ENCODE measurements around the gene IFNL1.

DNA sequence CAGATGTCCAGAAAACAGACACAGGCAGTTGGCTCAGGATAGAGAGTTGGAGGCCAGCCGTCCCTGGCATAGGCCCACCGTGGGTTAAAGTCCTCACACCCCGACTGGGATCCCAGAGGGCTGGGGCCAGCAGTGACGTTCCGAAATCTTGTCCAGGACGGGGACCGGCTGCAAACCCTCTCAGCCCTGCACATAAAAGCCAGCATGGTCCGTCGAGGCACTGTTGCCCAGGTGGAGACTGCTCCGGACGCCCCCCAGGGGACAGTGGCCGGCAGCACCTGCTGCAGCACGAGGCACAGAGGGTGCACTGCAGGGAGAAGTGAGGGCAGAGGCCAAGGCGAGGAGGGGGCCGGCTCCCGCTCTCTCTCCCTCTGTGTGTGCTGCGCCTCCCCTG lies 32.3 kb upstream of the IFNL1 start:
- TF ChIP-seq CTCF (IDR thresholded peaks at IDR 0.05; ENCODE audit: low read depth, low read length, poor library complexity, severe bottlenecking) (no peak), EZH2phosphoT487 (IDR thresholded peaks at IDR 0.05; ENCODE audit: borderline replicate concordance, low read length) (no peak)

Data from DOHH2 (cell line).